SK-N-MC (cell line): ENCODE data around the gene CACNA2D1.

Source experiments
- EZH2 ChIP-seq: fragments of 200-600 bp; sonication (generic); IDR thresholded peaks from one replicate; pipeline ENCODE4 v1.6.1; 2017; ENCODE audit warnings: antibody characterized with exemption
- FOXP2 ChIP-seq: optimal IDR thresholded peaks from 2 replicates; pipeline ENCODE3; 2011; ENCODE audit warnings: mild to moderate bottlenecking, moderate library complexity; ENCODE audit not compliant: insufficient read depth; ENCODE audit errors: extremely low read length, control extremely low read depth
- POLR2AphosphoS5 ChIP-seq: IDR thresholded peaks from 2 replicates; pipeline ENCODE4 v1.6.1; 2012; ENCODE audit warnings: mild to moderate bottlenecking, low read depth, low read length, borderline replicate concordance

DNA sequence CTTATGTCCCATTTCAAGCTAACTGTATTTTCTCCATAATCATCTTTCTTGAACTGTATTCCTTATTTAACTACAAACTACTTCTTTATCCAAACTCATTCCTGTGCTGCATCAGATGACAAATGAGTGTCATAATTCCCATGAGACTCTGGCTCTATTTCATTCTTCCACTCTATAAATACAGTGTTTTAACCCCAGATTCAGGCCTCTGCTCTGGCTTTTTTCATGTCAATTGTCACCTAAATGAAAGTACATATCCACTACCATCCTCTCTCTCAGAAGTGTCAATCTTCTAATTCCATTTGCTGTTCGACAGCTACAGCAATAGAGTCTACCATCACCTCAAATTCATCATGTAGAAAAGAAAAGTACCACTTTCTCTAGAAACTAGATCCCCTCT lies 172.7 kb downstream of the CACNA2D1 start:
- TF ChIP-seq FOXP2 (no peak), POLR2AphosphoS5 (no peak), EZH2 (no peak)
